ENCODE data around the gene PPT2. TPM values are rescaled to one million over a fixed set of nuclear protein-coding genes. Genes with fewer than 3 reads are reported as not detected.
A peak's percentile ranks its signal among the peaks of the same experiment; 100 is the strongest.

PPT2 gene
- total and polyA plus RNA-seq, 2 of the 13 experiments (the other 11 are each of a cell fraction or from before 2014, with no cell fraction given) = 39.2 to 61.8 TPM

GRCh38 chr6:32118782-32119628 lies 34.9 kb upstream of the PPT2 start (continued):
- peak; percentile 20; the same call in 1 of the 2 replicates for TF ChIP-seq ZIK1 (CRISPR knock-in tag; IDR thresholded peaks at IDR 0.05; ENCODE audit: borderline replicate concordance, low read depth)
- peak; percentile 40; the same call in 1 of the 2 replicates for TF ChIP-seq ZNF609 (CRISPR knock-in tag; IDR thresholded peaks at IDR 0.05; ENCODE audit: borderline replicate concordance)
- TF ChIP-seq TFDP1 (CRISPR knock-in tag; IDR thresholded peaks at IDR 0.05; ENCODE audit: borderline replicate concordance) = peak; percentile 47; the same call in 1 of the 2 replicates
- peak; percentile 85 for TF ChIP-seq KDM2A (CRISPR knock-in tag; IDR thresholded peaks at IDR 0.05; ENCODE audit: borderline replicate concordance, low read depth)
- peak; percentile 17; the same call in 1 of the 2 replicates for TF ChIP-seq ZBTB21 (CRISPR knock-in tag; IDR thresholded peaks at IDR 0.05)
- TF ChIP-seq ZNF740 (CRISPR knock-in tag; IDR thresholded peaks at IDR 0.05) = 0 out of 2 replicates have a peak, but pooled peaks have one; percentile 48
- TF ChIP-seq MXD1 (CRISPR knock-in tag; IDR thresholded peaks at IDR 0.05) = peak; percentile 22; the same call in 1 of the 2 replicates
- TF ChIP-seq CBX5 (CRISPR knock-in tag; IDR thresholded peaks at IDR 0.05; ENCODE audit: borderline replicate concordance) = peak; percentile 43; the same call in 1 of the 2 replicates
- peak; percentile 52; the same call in 1 of the 2 replicates for TF ChIP-seq ZNF792 (CRISPR knock-in tag; IDR thresholded peaks at IDR 0.05)
- peak; percentile 49; the same call in 1 of the 2 replicates for TF ChIP-seq TAF1 (CRISPR knock-in tag; IDR thresholded peaks at IDR 0.05)
- 0 out of 2 replicates have a peak, but pooled peaks have one; percentile 78 for TF ChIP-seq FOXJ3 (CRISPR knock-in tag; IDR thresholded peaks at IDR 0.05; ENCODE audit: borderline replicate concordance)
- peak; percentile 47; the same call in 1 of the 2 replicates for TF ChIP-seq PATZ1 (CRISPR knock-in tag; IDR thresholded peaks at IDR 0.05)
- TF ChIP-seq ZSCAN20 (CRISPR knock-in tag; IDR thresholded peaks at IDR 0.05; ENCODE audit: borderline replicate concordance) = peak; percentile 96; the same call in 1 of the 2 replicates
- no peak for TF ChIP-seq SRSF9 (IDR thresholded peaks at IDR 0.05; ENCODE audit: borderline replicate concordance, insufficient read depth, low read depth, low read length, poor library complexity, severe bottlenecking)
